ENCODE results near the gene FXYD6. TPM values are rescaled to one million over a fixed set of nuclear protein-coding genes. Genes with fewer than 3 reads are reported as not detected.

Gene FXYD6
- total and polyA plus RNA-seq, 7 donors = 12.3 to 305 (median 243) TPM

GRCh38 chr11:117914398-117914761 is 37.9 kb upstream of the FXYD6 start:
- DNase-seq = peak; percentile 55
- intact Hi-C loops (cut with DNase I) = no loop called here
- H3K27me3 ChIP-seq = no peaks in the 10 kb centered on the region

GRCh38 chr11:117913736-117914397 is 37.4 kb upstream of the FXYD6 start:
- TF ChIP-seq EP300 (IDR thresholded peaks at IDR 0.05) (no peak), CTCF (IDR thresholded peaks at IDR 0.05) (no peak), POLR2A (IDR thresholded peaks at IDR 0.05) (no peak), POLR2AphosphoS5 (IDR thresholded peaks at IDR 0.05) (no peak)
- H3K4me1 ChIP-seq = no peaks in the 10 kb centered on the region
- no peak overlapping the region for H3K27ac ChIP-seq
- no peak overlapping the region for H3K4me3 ChIP-seq
- intact Hi-C loops (cut with DNase I) = no loop called here
- DNase-seq = peak; percentile 48
- H3K27me3 ChIP-seq = no peaks in the 10 kb centered on the region
- H3K9me3 ChIP-seq = no peaks in the 10 kb centered on the region
- H3K36me3 ChIP-seq = no peaks in the 10 kb centered on the region
- 96 to 97% methylated on average over 9 of the region's 9 CpGs for WGBS, 2 donors

More at GRCh38 chr11:117914398-117914761, 37.9 kb upstream of the FXYD6 start:
- no peak overlapping the region for H3K27ac ChIP-seq
- TF ChIP-seq POLR2A (IDR thresholded peaks at IDR 0.05) (no peak), POLR2AphosphoS5 (IDR thresholded peaks at IDR 0.05) (no peak)
- no peaks in the 10 kb centered on the region for H3K9me3 ChIP-seq
- H3K4me1 ChIP-seq = peaks cover 0 to 3% (median 0%) of the 10 kb centered on the region in 4 donors
- WGBS, 2 donors = 94 to 96% methylated on average over 5 of the region's 5 CpGs
- no peak overlapping the region for H3K4me3 ChIP-seq
- H3K36me3 ChIP-seq = no peaks in the 10 kb centered on the region

GRCh38 chr11:117912497-117912896 is 36.0 kb upstream of the FXYD6 start:
- peak; percentile 13 for DNase-seq
- peaks cover 0 to 5% (median 3%) of the 10 kb centered on the region in 4 donors for H3K4me1 ChIP-seq
- no peak overlapping the region for H3K27ac ChIP-seq
- TF ChIP-seq POLR2A (IDR thresholded peaks at IDR 0.05) (no peak), POLR2AphosphoS5 (IDR thresholded peaks at IDR 0.05) (no peak), CTCF (IDR thresholded peaks at IDR 0.05) (no peak), EP300 (IDR thresholded peaks at IDR 0.05) (no peak)
- H3K27me3 ChIP-seq = no peaks in the 10 kb centered on the region
- H3K9me3 ChIP-seq = no peaks in the 10 kb centered on the region
- intact Hi-C loops (cut with DNase I) = no loop called here
- no peaks in the 10 kb centered on the region for H3K36me3 ChIP-seq
- no peak overlapping the region for H3K4me3 ChIP-seq
- 93 to 96% methylated on average over 7 of the region's 7 CpGs for WGBS, 2 donors

GRCh38 chr11:117911694-117912093 is 35.2 kb upstream of the FXYD6 start:
- Histone ChIP-seq H3K36me3 (no peaks in the 10 kb centered on the region), H3K27me3 (no peaks in the 10 kb centered on the region), H3K4me1 (peaks cover 0 to 13% (median 9%) of the 10 kb centered on the region in 4 donors), H3K27ac (no peak overlapping the region), H3K9me3 (no peaks in the 10 kb centered on the region), H3K4me3 (no peak overlapping the region)
- DNase-seq = peak; percentile 45
- 90 to 92% methylated on average over 3 of the region's 3 CpGs for WGBS, 2 donors
- intact Hi-C loops (cut with DNase I) = no loop called here
- TF ChIP-seq POLR2AphosphoS5 (IDR thresholded peaks at IDR 0.05) (no peak), EP300 (IDR thresholded peaks at IDR 0.05) (no peak), POLR2A (IDR thresholded peaks at IDR 0.05) (no peak), CTCF (IDR thresholded peaks at IDR 0.05) (no peak)

GRCh38 chr11:117910941-117911655 is 34.6 kb upstream of the FXYD6 start:
- no peak overlapping the region for H3K4me3 ChIP-seq
- intact Hi-C loops (cut with DNase I) = no loop called here
- no peak for TF ChIP-seq POLR2A (IDR thresholded peaks at IDR 0.05)
- no peak for TF ChIP-seq POLR2AphosphoS5 (IDR thresholded peaks at IDR 0.05)
- TF ChIP-seq EP300 (IDR thresholded peaks at IDR 0.05) = no peak
- no peak for TF ChIP-seq CTCF (IDR thresholded peaks at IDR 0.05)
- peaks cover 0 to 13% (median 9%) of the 10 kb centered on the region in 4 donors for H3K4me1 ChIP-seq
- H3K27ac ChIP-seq = no peak overlapping the region
- DNase-seq = peak; percentile 52
- H3K36me3 ChIP-seq = no peaks in the 10 kb centered on the region
- H3K9me3 ChIP-seq = no peaks in the 10 kb centered on the region
- 79 to 86% methylated on average over 12 of the region's 12 CpGs for WGBS, 2 donors
- H3K27me3 ChIP-seq = no peaks in the 10 kb centered on the region

Measured in sigmoid colon (tissue), 7 donors.